SK-N-SH treated with all-trans-retinoic acid at 6 μM for 48 hours (cell line): ENCODE measurements around the gene GOLGA5.

ENCODE experiments used
- ATAC-seq: fragments of 200-7000 bp; cut with Tn5 transposase; 3 replicates; pipeline ENCODE4 v1.9.1; 2020; ENCODE audit warnings: mild to moderate bottlenecking, moderate library complexity
- ARNTL ChIP-seq: fragments of 450-650 bp; formaldehyde crosslinking; IDR thresholded peaks from 2 replicates; pipeline ENCODE4 v1.5.0; 2020; ENCODE audit warnings: low read depth, mild to moderate bottlenecking, moderate library complexity, borderline replicate concordance
- BACH2 ChIP-seq: fragments of 250-450 bp; sonication (Bioruptor Pico); IDR thresholded peaks from 2 replicates; pipeline ENCODE4 v1.9.0; 2021; ENCODE audit warnings: mild to moderate bottlenecking, borderline replicate concordance
- CREB5 ChIP-seq: fragments of 250-450 bp; sonication (Bioruptor Pico); IDR thresholded peaks from 2 replicates; pipeline ENCODE4 v1.5.1; 2020; ENCODE audit warnings: low read depth, mild to moderate bottlenecking, moderate library complexity
- CSDC2 ChIP-seq: fragments of 250-450 bp; sonication (Bioruptor Pico); IDR thresholded peaks from 2 replicates; pipeline ENCODE4 v1.5.0; 2020; ENCODE audit warnings: mild to moderate bottlenecking, moderate library complexity
- ESRRG ChIP-seq: fragments of 250-450 bp; sonication (Bioruptor Pico); IDR thresholded peaks from 2 replicates; pipeline ENCODE4 v1.6.1; 2021; ENCODE audit warnings: mild to moderate bottlenecking
- GLIS3 ChIP-seq: fragments of 250-450 bp; sonication (Bioruptor Pico); IDR thresholded peaks from 2 replicates; pipeline ENCODE4 v1.5.0; 2020; ENCODE audit warnings: mild to moderate bottlenecking, moderate library complexity
- OSR1 ChIP-seq: fragments of 250-450 bp; sonication (Bioruptor Pico); IDR thresholded peaks from 2 replicates; pipeline ENCODE4 v1.8.0; 2022; ENCODE audit warnings: moderate library complexity, mild to moderate bottlenecking, inconsistent platforms
- POU6F1 ChIP-seq: fragments of 250-450 bp; sonication (Bioruptor Pico); IDR thresholded peaks from 2 replicates; pipeline ENCODE4 v1.8.0; 2021; ENCODE audit warnings: low read depth, mild to moderate bottlenecking, moderate library complexity, borderline replicate concordance
- PPARA ChIP-seq: fragments of 250-450 bp; sonication (Bioruptor Pico); IDR thresholded peaks from 2 replicates; pipeline ENCODE4 v1.5.0; 2020; ENCODE audit warnings: mild to moderate bottlenecking, borderline replicate concordance
- RARB ChIP-seq: fragments of 250-450 bp; sonication (Bioruptor Pico); IDR thresholded peaks from 2 replicates; pipeline ENCODE4 v1.8.0; 2021; ENCODE audit warnings: mild to moderate bottlenecking, moderate library complexity
- SNAI2 ChIP-seq: fragments of 250-450 bp; sonication (Bioruptor Pico); IDR thresholded peaks from 2 replicates; pipeline ENCODE4 v1.5.0; 2020; ENCODE audit warnings: mild to moderate bottlenecking, moderate library complexity
- ZC3H10 ChIP-seq: fragments of 250-450 bp; sonication (Bioruptor Pico); IDR thresholded peaks from 2 replicates; pipeline ENCODE4 v1.5.1; 2021; ENCODE audit warnings: mild to moderate bottlenecking, moderate library complexity
- ZFP3 ChIP-seq: fragments of 250-450 bp; sonication (Bioruptor Pico); IDR thresholded peaks from 2 replicates; pipeline ENCODE4 v1.5.0; 2020; ENCODE audit warnings: mild to moderate bottlenecking, moderate library complexity
- ZFP30 ChIP-seq: fragments of 450-650 bp; formaldehyde crosslinking; IDR thresholded peaks from 2 replicates; pipeline ENCODE4 v1.5.0; 2022; ENCODE audit warnings: mild to moderate bottlenecking, moderate library complexity
- ZNF565 ChIP-seq: fragments of 450-650 bp; formaldehyde crosslinking; conservative IDR thresholded peaks from 2 replicates; pipeline ENCODE4 v1.5.0; 2020; ENCODE audit warnings: low read depth, mild to moderate bottlenecking, moderate library complexity
- ZNF70 ChIP-seq: fragments of 450-650 bp; formaldehyde crosslinking; IDR thresholded peaks from 2 replicates; pipeline ENCODE4 v1.5.0; 2020; ENCODE audit warnings: mild to moderate bottlenecking, moderate library complexity
- ZNF8 ChIP-seq: fragments of 450-650 bp; formaldehyde crosslinking; IDR thresholded peaks from 2 replicates; pipeline ENCODE4 v1.5.0; 2020; ENCODE audit warnings: mild to moderate bottlenecking, moderate library complexity
- TF ChIP-seq, protein P1 (sequence below): fragments of 250-450 bp; sonication (Bioruptor Pico); IDR thresholded peaks from 2 replicates; pipeline ENCODE4 v1.5.0; 2020; ENCODE audit warnings: mild to moderate bottlenecking, moderate library complexity
- TF ChIP-seq, protein P2 (sequence below): fragments of 250-450 bp; sonication (Bioruptor Pico); IDR thresholded peaks from 2 replicates; pipeline ENCODE4 v1.8.0; 2020; ENCODE audit warnings: mild to moderate bottlenecking, moderate library complexity, borderline replicate concordance
- TF ChIP-seq, protein P3 (sequence below): fragments of 250-450 bp; sonication (Bioruptor Pico); IDR thresholded peaks from 2 replicates; pipeline ENCODE4 v1.5.1; 2021; ENCODE audit warnings: mild to moderate bottlenecking, moderate library complexity

The GOLGA5 gene

GRCh38 chr14:92841930-92842329 is 47.8 kb downstream of the GOLGA5 start:
- TF ChIP-seq ESRRG (CRISPR knock-in tag) = no peak
- no peak for ATAC-seq

- ATAC-seq = no peak
- TF ChIP-seq POU6F1 (CRISPR knock-in tag) = no peak
- TF ChIP-seq, protein P1, sequence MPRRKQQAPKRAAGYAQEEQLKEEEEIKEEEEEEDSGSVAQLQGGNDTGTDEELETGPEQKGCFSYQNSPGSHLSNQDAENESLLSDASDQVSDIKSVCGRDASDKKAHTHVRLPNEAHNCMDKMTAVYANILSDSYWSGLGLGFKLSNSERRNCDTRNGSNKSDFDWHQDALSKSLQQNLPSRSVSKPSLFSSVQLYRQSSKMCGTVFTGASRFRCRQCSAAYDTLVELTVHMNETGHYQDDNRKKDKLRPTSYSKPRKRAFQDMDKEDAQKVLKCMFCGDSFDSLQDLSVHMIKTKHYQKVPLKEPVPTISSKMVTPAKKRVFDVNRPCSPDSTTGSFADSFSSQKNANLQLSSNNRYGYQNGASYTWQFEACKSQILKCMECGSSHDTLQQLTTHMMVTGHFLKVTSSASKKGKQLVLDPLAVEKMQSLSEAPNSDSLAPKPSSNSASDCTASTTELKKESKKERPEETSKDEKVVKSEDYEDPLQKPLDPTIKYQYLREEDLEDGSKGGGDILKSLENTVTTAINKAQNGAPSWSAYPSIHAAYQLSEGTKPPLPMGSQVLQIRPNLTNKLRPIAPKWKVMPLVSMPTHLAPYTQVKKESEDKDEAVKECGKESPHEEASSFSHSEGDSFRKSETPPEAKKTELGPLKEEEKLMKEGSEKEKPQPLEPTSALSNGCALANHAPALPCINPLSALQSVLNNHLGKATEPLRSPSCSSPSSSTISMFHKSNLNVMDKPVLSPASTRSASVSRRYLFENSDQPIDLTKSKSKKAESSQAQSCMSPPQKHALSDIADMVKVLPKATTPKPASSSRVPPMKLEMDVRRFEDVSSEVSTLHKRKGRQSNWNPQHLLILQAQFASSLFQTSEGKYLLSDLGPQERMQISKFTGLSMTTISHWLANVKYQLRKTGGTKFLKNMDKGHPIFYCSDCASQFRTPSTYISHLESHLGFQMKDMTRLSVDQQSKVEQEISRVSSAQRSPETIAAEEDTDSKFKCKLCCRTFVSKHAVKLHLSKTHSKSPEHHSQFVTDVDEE (CRISPR knock-in tag) = no peak
- no peak for TF ChIP-seq SNAI2 (CRISPR knock-in tag)
- TF ChIP-seq ESRRG (CRISPR knock-in tag) = no peak
- no peak for TF ChIP-seq ZFP30 (CRISPR knock-in tag)
- no peak for TF ChIP-seq RARB (CRISPR knock-in tag)
- TF ChIP-seq CSDC2 = no peak
- TF ChIP-seq, protein P2, sequence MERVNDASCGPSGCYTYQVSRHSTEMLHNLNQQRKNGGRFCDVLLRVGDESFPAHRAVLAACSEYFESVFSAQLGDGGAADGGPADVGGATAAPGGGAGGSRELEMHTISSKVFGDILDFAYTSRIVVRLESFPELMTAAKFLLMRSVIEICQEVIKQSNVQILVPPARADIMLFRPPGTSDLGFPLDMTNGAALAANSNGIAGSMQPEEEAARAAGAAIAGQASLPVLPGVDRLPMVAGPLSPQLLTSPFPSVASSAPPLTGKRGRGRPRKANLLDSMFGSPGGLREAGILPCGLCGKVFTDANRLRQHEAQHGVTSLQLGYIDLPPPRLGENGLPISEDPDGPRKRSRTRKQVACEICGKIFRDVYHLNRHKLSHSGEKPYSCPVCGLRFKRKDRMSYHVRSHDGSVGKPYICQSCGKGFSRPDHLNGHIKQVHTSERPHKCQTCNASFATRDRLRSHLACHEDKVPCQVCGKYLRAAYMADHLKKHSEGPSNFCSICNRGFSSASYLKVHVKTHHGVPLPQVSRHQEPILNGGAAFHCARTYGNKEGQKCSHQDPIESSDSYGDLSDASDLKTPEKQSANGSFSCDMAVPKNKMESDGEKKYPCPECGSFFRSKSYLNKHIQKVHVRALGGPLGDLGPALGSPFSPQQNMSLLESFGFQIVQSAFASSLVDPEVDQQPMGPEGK (CRISPR knock-in tag) = no peak
- no peak for TF ChIP-seq ARNTL (CRISPR knock-in tag)
- no peak for TF ChIP-seq ZNF8 (CRISPR knock-in tag)
- TF ChIP-seq ZFP3 = no peak
- no peak for TF ChIP-seq BACH2 (CRISPR knock-in tag)
- TF ChIP-seq OSR1 (CRISPR knock-in tag) = no peak
- no peak for TF ChIP-seq PPARA (CRISPR knock-in tag)
Measured at GRCh38 chr14:92844204-92844603, 50.1 kb downstream of the GOLGA5 start.

DNA sequence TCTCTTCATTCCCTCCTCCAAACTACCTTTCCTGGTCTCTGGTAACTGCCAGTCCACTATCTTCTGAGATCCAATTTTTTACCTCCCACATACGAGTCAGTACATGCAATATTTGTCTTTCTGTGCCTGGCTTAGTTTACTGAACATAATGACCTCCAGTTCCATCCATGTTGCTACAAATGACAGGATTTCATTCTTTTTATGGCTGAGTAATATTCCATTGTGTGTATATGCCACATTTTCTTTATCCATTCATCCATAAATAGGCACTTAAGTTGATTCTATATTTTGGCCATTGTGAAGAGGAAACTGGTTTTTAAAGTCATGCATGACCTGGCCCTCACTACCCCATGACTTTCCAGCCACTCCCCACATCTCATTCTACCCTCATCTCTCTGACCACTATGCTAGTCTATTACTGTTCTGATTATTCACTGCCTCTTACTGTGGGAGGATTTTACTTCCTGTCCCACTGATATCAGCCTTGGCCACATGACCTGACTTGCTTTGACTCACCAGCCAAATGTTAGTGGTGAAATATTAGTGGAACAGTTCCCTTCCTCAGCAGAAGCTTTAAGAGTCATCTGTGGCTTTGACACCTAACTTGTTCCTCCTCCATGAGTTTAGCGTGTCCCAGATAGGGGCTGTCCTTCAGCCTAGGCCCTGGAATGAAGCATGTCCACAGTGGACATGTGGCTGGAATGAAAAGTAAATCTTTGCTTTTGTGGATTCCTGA is 52.2 kb downstream of the GOLGA5 start:
- TF ChIP-seq ZNF565 (CRISPR knock-in tag) (no peak), ZNF70 (no peak), RARB (CRISPR knock-in tag) (no peak), SNAI2 (CRISPR knock-in tag) (no peak)
- ATAC-seq = no peak; the same call in 2 of the 3 replicates

DNA sequence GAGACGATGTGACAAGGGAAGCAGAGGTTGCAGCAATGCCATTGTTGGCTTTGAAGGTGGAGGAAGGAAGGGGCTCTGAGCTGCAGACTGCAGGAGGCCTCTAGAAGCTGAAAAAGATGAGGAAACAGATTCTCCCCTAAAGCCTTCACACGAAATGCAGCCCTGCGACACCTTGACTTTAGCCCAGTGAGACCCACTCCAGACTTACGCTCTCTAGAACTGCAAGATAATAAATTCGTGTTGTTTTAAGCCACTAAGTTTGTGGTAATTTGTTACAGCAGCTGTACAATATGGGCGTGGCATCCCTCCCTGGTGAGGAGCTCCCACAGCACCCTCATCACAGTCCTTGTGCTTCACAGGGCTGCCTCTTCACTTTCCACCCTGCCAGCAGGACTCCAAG is 53.2 kb downstream of the GOLGA5 start:
- ATAC-seq = no peak
- TF ChIP-seq, protein P3, sequence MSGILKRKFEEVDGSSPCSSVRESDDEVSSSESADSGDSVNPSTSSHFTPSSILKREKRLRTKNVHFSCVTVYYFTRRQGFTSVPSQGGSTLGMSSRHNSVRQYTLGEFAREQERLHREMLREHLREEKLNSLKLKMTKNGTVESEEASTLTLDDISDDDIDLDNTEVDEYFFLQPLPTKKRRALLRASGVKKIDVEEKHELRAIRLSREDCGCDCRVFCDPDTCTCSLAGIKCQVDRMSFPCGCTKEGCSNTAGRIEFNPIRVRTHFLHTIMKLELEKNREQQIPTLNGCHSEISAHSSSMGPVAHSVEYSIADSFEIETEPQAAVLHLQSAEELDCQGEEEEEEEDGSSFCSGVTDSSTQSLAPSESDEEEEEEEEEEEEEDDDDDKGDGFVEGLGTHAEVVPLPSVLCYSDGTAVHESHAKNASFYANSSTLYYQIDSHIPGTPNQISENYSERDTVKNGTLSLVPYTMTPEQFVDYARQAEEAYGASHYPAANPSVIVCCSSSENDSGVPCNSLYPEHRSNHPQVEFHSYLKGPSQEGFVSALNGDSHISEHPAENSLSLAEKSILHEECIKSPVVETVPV (CRISPR knock-in tag) = no peak
- TF ChIP-seq PPARA (CRISPR knock-in tag) (no peak), GLIS3 (CRISPR knock-in tag) (no peak), ZC3H10 (CRISPR knock-in tag) (no peak), ZFP30 (CRISPR knock-in tag) (no peak), CSDC2 (no peak), SNAI2 (CRISPR knock-in tag) (no peak), CREB5 (CRISPR knock-in tag) (no peak), ESRRG (CRISPR knock-in tag) (no peak), BACH2 (CRISPR knock-in tag) (no peak), ZNF8 (CRISPR knock-in tag) (no peak), ZNF565 (CRISPR knock-in tag) (no peak), ARNTL (CRISPR knock-in tag) (no peak), POU6F1 (CRISPR knock-in tag) (no peak)
- TF ChIP-seq, protein P1 (CRISPR knock-in tag) = no peak
